ENCODE data around the gene FBXL2. TPM values are rescaled to one million over a fixed set of nuclear protein-coding genes. Genes with fewer than 3 reads are reported as not detected.

Gene FBXL2
- total RNA-seq, 1 donor from 2014 or later, result 12.6 TPM

GRCh38 chr3:33388374-33389100 is 111.3 kb downstream of the FBXL2 start:
- Histone ChIP-seq H3K36me3 (ENCODE audit: control insufficient read depth, insufficient read depth, low read length) (peaks cover 3% of the 10 kb centered on the region), H3K4me3 (ENCODE audit: low read depth, low read length) (no peak overlapping the region), H3K27me3 (ENCODE audit: control insufficient read depth, insufficient read depth, low read length) (no peaks in the 10 kb centered on the region)
- TF ChIP-seq CTCF (IDR thresholded peaks at IDR 0.05; ENCODE audit: insufficient read depth, low read length, poor library complexity, severe bottlenecking), result no peak
- no peak for DNase-seq (ENCODE audit: low read depth)

DNA sequence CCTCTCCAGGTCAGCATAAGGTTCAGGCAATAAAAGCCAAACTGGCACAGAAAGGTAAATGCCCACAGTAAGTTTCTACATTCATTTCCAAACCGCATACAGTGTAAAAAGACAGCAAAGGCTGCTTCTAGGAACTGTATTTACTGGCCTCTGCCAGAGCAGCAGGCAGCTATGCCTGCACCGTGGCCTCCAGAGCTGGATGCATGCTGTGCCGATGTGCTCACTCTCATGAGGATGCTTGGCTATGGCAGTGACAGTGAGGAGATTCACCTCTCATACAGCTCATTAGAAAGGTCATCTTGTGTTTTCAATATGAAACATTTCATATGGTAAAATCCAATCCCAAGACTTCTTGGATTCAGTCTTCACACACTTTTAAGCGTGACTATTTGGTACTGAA is 112.7 kb downstream of the FBXL2 start:
- no peak for DNase-seq (ENCODE audit: low read depth)
- no peak overlapping the region for H3K4me3 ChIP-seq (ENCODE audit: low read depth, low read length)
- H3K27me3 ChIP-seq (ENCODE audit: control insufficient read depth, insufficient read depth, low read length), result no peaks in the 10 kb centered on the region
- H3K36me3 ChIP-seq (ENCODE audit: control insufficient read depth, insufficient read depth, low read length), result peaks cover 3% of the 10 kb centered on the region
- no peak for TF ChIP-seq CTCF (IDR thresholded peaks at IDR 0.05; ENCODE audit: insufficient read depth, low read length, poor library complexity, severe bottlenecking)

- no peak for TF ChIP-seq CTCF (IDR thresholded peaks at IDR 0.05; ENCODE audit: insufficient read depth, low read length, poor library complexity, severe bottlenecking)
- DNase-seq (ENCODE audit: low read depth), result no peak
- Histone ChIP-seq H3K36me3 (ENCODE audit: control insufficient read depth, insufficient read depth, low read length) (peaks cover 3% of the 10 kb centered on the region), H3K27me3 (ENCODE audit: control insufficient read depth, insufficient read depth, low read length) (no peaks in the 10 kb centered on the region), H3K4me3 (ENCODE audit: low read depth, low read length) (no peak overlapping the region)
Observed at GRCh38 chr3:33391255-33391995, 114.2 kb downstream of the FBXL2 start.

DNA sequence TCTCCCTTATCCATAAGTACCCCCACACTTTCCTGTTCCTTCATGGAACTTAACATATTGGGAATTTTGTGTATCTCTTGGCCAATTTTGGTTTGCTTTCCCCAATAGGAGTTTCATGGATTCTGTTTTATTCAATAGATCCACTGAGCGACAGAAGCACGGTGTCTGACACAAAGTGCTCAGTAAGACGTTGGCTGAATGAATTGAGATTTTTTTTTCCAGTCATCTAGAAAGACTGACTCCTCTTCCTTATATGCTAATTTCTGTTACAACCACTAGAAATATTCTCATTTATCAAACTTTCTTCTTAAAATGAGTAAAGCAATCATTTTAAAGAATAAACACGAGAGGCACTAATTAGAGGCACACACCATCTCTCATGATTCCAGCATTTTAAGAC is 114.9 kb downstream of the FBXL2 start:
- Histone ChIP-seq H3K36me3 (ENCODE audit: control insufficient read depth, insufficient read depth, low read length) (peaks cover 4% of the 10 kb centered on the region), H3K4me3 (ENCODE audit: low read depth, low read length) (no peak overlapping the region), H3K27me3 (ENCODE audit: control insufficient read depth, insufficient read depth, low read length) (no peaks in the 10 kb centered on the region)
- DNase-seq (ENCODE audit: low read depth), result no peak
- TF ChIP-seq CTCF (IDR thresholded peaks at IDR 0.05; ENCODE audit: insufficient read depth, low read length, poor library complexity, severe bottlenecking), result no peak

GRCh38 chr3:33392703-33393125 is 115.5 kb downstream of the FBXL2 start:
- Histone ChIP-seq H3K36me3 (ENCODE audit: control insufficient read depth, insufficient read depth, low read length) (peaks cover 4% of the 10 kb centered on the region), H3K4me3 (ENCODE audit: low read depth, low read length) (no peak overlapping the region), H3K27me3 (ENCODE audit: control insufficient read depth, insufficient read depth, low read length) (no peaks in the 10 kb centered on the region)
- no peak for TF ChIP-seq CTCF (IDR thresholded peaks at IDR 0.05; ENCODE audit: insufficient read depth, low read length, poor library complexity, severe bottlenecking)
- DNase-seq (ENCODE audit: low read depth), result peak; percentile 31

All from kidney epithelial cell (primary cell).